Activated T-cell treated with anti-CD3 and anti-CD28 coated beads for 1 hour (primary cell): ENCODE data around the gene KLF17.

Experiments
- DNase-seq: peaks from one replicate; pipeline ENCODE4 v3.0.0-alpha.2; 2020; ENCODE audit warnings: low read depth

KLF17 gene, protein sequence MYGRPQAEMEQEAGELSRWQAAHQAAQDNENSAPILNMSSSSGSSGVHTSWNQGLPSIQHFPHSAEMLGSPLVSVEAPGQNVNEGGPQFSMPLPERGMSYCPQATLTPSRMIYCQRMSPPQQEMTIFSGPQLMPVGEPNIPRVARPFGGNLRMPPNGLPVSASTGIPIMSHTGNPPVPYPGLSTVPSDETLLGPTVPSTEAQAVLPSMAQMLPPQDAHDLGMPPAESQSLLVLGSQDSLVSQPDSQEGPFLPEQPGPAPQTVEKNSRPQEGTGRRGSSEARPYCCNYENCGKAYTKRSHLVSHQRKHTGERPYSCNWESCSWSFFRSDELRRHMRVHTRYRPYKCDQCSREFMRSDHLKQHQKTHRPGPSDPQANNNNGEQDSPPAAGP

GRCh38 chr1:44118682-44119081, at the start of gene KLF17:
TSS of gene KLF17 (plus strand) at chr1:44118821. CDS start at chr1:44118908, 87 bp downstream.
- no peak for DNase-seq

DNA sequence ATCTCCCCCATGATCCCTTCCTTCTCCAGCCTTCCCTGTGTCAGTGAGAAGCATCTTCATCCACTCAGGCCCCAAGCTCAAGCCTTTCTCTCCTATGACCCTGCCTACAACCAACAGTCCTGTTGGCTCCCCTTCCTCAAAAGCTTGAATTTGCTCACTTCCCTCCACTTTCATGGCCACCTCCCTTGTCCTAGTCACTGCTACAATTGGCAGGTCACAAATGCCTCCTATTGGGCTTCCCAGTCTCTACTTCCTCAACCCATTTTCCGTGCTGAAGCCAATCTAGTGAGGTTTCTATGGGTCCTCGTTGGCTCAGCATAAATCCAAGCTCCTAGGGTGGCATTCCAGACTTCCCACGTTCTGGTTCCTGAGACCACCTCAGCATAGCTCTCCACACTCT, 47.2 kb upstream of the KLF17 start:
- DNase-seq = no peak

DNA sequence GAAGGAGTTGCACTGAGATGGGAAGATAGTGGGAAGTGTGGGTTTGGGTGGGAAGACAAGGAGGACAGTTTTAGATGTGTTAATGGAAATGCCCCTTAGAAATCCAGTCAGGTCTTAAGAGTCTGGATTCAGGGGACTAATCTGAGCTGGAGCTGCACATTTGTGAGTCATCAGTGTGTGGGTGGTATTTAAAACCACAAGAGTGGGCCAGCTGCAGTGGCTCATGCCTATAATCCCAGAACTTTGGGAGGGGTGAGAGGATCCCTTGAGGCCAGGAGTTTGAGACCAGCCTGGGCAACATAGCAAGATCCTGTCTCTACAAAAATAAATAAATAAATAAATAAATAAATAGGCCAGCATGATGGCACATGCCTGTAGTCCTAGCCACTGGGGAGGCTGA, 46.4 kb upstream of the KLF17 start:
- DNase-seq = no peak

DNA sequence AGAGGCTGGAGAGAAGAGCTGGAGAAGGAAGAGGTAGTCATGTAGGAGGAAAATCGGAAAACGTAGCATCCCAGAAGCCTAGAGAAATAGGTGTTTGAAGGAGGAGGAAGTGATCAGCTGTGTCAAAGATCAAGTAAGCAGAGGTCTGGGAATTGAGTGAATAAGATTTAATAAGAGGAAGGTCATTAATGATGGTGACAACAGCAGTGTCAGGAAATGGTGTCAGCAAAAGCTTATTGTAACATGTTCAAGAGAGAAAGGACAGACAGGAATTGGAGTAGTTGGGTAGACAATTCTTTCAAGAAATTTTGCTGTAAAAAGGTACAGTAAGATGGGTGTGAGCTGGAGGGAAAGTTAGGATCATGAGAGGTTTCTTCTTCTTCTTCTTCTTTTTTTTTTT, 45.8 kb upstream of the KLF17 start:
- DNase-seq = no peak

DNA sequence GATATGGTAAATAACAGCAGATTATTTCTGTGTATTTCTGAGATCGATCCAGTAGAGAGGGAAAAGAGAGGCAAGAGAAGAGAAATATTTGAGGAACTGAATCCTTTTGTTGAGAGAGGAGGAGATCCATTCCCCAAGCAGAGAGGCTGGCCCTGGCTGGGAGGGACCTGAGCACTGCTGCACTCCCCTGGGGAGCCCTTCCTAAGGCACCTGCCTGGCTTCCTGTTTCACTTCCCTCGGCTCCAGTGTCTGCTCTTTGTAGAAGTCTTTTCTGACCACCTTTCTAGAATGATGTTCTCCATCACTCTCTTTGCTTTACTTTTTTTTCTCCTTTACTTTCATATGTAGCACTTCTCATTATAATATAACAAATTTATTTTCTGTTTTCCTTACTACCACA, 45.1 kb upstream of the KLF17 start:
- no peak for DNase-seq

GRCh38 chr1:44074415-44074814, 44.2 kb upstream of the KLF17 start:
- no peak for DNase-seq

DNA sequence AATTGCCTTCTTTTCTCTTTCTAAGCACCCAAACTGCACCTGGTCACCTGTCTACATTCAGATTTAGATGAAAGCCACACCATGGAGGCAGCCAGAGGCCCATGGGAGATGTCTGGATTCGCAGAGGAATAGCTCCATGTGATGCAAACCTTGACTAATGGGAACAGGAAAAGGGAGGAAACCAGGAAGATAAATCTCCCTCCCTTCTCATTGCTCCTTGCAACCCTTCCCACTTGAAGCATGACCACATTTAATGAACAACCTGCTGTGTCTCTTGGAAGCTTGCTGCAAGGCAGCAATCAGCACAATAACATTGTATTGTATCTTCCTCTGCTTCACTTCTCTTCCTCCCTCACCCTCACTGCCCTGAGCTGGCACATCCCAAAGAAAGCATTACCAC, 42.6 kb upstream of the KLF17 start:
- no peak for DNase-seq

GRCh38 chr1:44077421-44077820, 41.2 kb upstream of the KLF17 start:
- no peak for DNase-seq

- DNase-seq = no peak
Observed at GRCh38 chr1:44078104-44078503, 40.5 kb upstream of the KLF17 start.

GRCh38 chr1:44079566-44079965, 39.1 kb upstream of the KLF17 start:
- DNase-seq = no peak

DNA sequence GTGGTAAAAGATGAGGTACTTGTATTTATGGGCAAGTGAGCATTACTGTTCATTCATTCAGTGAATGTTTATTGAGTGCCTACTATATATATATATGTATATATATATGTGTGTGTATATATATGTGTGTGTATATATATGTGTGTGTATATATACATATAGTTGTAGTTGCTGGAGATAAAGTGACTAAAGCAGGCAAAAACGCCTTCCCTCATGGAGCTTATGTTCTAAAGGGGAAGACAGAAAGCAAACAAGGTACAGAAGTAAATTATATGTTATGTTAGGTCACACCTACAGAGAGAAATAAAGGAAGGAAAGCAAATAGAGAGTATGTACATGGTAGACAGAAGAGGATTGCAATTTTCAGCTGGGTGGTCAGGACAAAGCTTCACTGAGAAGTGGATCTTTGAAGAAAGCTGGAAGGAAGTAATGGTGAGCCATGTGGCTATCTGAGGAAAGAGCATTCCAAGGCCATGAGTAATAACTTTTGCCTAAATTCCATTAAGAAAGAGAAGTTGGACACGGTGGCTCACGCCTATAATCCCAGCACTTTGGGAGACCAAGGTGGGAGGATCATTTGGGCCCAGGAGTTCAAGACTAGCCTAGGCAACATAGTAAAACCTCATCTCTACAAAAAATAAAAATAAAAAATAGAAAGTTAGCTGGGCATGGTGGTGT, 33.5 kb upstream of the KLF17 start:
- DNase-seq = no peak

DNA sequence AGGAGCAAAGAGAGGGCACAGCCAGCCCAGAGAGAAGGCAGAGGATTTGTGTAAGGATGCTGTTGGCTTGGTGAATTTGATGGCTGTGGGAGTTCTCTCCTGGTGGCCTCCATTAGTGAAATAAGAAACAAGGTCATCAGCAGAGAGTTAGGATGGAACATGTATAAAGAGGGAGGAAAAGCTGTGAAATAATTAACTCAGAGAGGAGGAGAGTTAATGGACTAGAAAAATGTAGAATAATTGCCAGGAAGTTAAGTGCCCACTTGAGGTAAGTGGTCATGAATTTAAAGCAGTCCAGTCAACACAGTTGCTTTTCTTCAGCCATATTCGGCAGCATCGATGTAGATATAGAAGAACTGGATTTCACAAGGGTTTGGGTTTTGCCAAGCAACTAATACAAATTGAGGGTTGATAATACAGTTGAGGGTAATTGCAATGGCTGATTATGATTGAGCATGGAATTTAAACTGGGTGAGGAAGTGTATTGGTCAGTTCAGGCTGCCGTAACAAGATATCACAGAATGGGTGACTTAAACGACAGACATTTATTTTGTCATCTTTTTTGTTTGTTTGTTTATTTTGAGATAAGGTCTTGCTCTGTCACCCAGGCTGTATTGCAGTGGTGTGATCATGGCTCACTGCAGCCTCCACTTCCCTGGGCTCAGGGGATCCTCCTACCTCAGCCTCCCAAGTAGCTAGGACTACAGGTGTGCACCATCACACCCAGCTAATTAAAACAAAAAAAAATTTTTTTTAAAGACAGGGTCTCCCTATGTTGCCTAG, 31.7 kb upstream of the KLF17 start:
- no peak for DNase-seq

DNA sequence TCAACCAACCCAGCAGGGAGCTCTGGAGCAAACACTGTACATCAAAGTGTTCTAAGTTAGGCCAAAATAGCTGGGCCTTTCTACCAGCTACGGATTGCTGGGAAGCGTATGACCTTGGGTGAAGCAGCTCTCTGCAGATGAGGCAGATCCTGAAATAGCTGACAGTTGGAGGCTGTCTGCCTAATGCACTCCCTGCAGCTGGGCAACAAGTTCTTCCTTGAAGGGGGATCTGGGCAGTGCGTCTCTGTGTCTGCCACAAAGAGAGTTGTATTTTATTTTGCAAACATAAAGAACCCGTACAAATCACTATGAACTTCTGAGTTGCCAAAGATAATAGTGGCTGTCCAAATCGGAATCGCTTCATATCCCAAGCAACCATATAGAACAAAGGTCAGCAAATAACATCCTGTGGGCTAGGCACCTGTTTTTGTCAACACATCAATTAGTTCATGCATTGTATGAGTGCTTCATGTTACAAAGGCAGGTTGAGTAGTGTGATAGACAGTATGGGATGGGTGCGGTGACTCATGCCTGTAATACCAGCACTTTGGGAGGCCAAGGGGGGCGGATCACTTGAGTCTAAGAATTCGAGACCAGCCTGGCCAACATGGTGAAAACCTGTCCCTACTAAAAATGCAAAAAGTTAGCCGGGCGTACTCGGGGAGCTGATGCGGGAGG, 29.1 kb upstream of the KLF17 start:
- DNase-seq = no peak

DNA sequence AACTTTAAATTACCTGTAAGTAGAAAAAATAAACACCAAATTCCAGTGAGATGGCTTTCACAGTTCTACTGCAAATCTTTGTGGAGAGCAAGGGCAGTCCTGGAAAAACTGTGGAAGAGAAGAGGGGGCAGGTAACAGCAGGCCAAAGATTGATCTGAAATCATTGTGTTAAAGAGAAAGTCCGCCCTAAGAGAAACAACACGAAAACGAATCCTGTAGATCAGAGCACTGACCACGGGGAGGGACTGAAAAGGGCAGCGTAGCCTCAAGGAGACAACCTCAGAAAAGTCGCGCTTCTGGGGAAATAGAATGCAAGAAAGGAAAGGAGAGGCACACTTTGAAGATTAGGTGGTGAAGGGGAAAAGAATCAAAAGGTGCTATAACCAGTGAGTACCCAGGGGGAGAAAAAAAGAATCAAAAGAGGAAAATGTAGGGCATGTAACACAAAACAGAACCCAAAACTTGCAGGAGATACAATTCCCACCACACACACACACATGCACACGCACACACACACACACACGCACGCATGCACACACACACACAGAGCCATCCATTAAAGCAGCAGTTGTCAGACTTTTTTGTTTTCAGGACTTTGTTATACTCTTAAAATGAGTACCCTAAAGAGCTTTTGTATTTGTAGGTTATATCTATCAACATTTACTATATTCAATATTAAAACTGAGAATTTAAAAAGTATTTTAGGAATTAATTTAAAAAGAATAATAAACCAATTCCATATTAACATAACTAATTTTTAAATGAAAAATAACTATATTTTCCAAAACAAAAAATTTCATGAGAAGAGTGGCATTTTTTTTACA, 28.0 kb upstream of the KLF17 start:
- no peak for DNase-seq

- no peak for DNase-seq
Observed at GRCh38 chr1:44094047-44094446, 24.6 kb upstream of the KLF17 start.

DNA sequence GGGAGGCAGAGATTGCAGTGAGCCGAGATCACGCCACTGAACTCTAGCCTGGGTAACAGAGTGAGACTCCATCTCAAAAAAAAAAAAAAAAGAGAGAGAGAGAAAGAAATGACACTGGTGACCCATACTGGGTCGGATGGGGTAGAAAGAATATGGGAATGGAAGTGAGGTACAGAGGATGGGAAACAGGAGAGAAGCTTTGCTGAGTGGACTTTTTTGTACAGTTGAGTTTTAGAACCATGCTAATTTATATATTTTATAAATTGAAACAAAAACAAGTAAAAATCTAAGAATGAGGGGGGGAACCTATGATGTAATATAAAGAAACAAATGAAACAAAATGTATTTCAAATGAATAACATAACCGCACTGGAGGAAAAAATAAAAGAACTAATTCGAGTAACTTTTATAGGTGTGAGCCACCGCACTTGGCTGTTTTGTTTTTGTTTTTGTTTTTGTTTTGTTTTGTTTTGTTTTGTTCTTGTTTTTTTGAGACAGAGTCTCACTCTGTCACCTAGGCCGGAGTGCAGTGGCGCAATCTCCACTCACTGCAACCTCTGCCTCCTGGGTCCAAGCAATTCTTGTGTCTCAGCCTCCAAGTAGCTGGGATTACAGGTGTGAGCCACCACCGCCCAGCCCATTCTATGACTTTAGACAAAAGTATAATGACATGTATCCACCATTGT, 18.3 kb upstream of the KLF17 start:
- DNase-seq = no peak

DNA sequence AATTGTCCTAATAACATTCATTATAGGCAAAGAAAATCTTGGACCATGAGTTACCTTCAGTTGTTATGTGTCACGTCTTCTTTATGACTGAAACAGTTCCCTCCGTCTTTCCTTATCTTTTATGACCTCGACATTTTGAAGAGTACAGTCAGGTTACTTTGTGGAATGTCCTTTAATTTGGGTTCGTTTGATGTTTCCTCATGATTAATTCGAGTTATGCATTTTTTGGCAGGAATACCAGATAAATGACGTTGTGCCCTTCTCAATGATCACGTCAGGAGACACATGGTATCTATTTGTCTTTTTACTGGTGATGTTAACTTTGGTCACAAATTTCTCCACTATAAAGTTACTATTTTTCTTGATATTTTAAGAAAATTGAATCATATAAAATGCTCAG, 17.3 kb upstream of the KLF17 start:
- no peak for DNase-seq

DNA sequence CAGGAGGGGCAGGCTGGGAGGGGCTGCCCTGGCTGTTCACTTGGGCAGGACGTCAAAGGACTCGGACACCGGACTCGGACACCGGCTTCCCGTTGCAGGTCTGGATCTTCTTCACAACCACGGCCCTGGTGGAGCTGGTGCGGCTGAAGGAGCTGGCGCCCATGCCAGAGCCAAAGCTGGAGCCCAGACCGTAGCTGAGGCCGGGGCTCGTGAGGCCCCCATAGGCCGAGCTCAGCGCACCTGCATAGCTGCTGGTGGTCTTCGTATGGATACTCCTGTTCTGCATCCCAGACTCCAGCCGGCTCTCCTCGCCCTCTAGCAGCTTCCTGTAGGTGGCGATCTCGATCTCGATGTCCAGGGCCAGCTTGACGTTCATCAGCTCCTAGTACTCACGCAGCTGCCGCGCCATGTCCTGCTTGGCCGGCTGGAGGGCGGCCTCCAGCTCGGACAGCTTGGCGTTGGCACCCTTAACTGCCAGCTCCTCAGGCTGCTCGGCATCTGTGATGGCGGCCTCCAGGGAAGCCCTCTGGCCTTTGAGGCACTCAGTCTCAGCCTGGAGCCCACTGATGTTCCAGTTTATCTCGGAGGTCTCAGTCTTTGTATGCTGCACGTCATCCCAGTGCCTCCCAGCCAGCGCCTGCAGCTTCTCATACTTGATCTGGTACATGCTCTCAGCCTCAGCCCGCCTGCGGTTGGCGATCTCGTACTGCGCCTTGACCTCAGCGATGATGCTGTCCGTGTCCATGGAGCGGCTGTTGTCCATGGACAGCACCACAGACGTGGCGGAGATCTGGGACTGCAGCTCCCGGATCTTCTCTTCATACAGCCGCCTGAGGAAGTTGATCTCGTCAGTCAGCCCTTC, 15.1 kb upstream of the KLF17 start:
- DNase-seq = no peak

DNA sequence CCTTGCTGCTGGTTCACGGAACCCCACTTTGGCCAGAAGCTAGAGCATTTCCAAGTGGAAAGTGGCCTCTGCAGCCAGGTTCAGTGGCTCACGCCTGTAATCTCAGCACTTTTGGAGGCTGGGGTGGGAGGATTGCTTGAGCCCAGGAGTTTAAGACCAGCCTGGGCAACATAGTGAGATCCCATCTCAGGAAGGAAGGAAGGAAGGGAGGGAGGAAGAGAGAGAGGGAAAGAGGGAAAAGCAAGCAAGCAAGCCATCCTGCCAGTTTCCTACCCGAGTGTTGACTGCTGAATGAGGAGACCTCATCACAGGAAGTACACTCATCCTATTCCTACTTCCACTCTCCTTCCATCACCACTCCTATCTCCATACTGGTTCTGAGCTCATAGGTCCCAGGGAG, 12.8 kb upstream of the KLF17 start:
- no peak for DNase-seq

DNA sequence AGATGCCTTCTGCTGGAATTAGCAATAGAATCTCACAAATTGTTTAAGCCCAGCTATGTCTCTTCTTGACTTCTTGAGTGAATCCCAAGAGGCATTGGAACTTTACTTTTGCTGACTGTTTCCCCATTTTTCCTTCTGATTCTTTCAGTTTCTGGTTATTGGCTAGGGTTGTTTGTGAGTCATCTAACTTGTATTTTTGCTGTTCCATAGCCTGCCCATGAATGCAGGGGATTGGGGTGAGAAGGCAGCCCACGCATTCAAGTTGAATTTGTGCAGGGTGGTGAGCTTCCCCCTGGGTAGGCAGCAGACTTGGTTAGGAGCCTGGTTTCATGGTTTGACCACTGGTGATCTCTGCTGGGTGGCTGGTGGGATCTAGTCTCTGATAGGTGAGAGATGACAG, 10.4 kb upstream of the KLF17 start:
- DNase-seq = no peak
